Parathyroid adenoma (tissue), 2 donors: ENCODE results near the gene TCHP.
"Not testable (repeated sequence)": the region's sequence is repeated elsewhere in the genome, so short reads cannot be mapped to it uniquely, and the experiment has no call there.

Source experiments
- H2AFZ ChIP-seq: fragments of 300-600 bp; sonication (generic); one replicate; pipeline ENCODE4 v1.7.0; 2017; ENCODE audit warnings: antibody characterized with exemption, mild to moderate bottlenecking
- H3K27ac ChIP-seq: fragments of 300-600 bp; sonication (generic); one replicate; pipeline ENCODE4 v1.7.0; 2017
- H3K27me3 ChIP-seq: fragments of 300-600 bp; sonication (generic); one replicate; pipeline ENCODE4 v1.7.0; 2017; ENCODE audit warnings: low read length; ENCODE audit not compliant: control insufficient read depth, insufficient read depth
- H3K36me3 ChIP-seq: fragments of 300-600 bp; sonication (generic); one replicate; pipeline ENCODE4 v1.7.0; 2017; ENCODE audit warnings: low read length; ENCODE audit not compliant: control insufficient read depth, insufficient read depth
- H3K4me1 ChIP-seq: fragments of 300-600 bp; sonication (generic); one replicate; pipeline ENCODE4 v1.7.0; 2017; ENCODE audit warnings: control low read depth
- H3K4me2 ChIP-seq: fragments of 300-600 bp; sonication (generic); one replicate; pipeline ENCODE4 v1.7.0; 2017; ENCODE audit warnings: low read length
- H3K4me3 ChIP-seq: fragments of 300-600 bp; sonication (generic); one replicate; pipeline ENCODE4 v1.7.0; 2017; ENCODE audit warnings: low read depth, low read length
- H3K79me2 ChIP-seq: fragments of 300-600 bp; sonication (generic); one replicate; pipeline ENCODE4 v1.7.0; 2017; ENCODE audit warnings: control low read depth
- H3K9ac ChIP-seq: fragments of 300-600 bp; sonication (generic); one replicate; pipeline ENCODE4 v1.7.0; 2017; ENCODE audit warnings: mild to moderate bottlenecking
- H3K9me3 ChIP-seq: fragments of 300-600 bp; sonication (generic); one replicate; pipeline ENCODE4 v1.7.0; 2017; ENCODE audit warnings: low read length; ENCODE audit not compliant: control insufficient read depth
- CTCF ChIP-seq: fragments of 300-600 bp; sonication (generic); IDR thresholded peaks from one replicate; pipeline ENCODE4 v1.7.0; 2017; ENCODE audit warnings: antibody characterized with exemption, mild to moderate bottlenecking
- donor health status: primary hyperparathyroidism.

Gene TCHP

GRCh38 chr12:109926488-109927210, 26.6 kb downstream of the TCHP start:
- Histone ChIP-seq H3K9ac (no peak overlapping the region), H3K27ac (no peak overlapping the region), H3K4me1 (no peaks in the 10 kb centered on the region), H3K4me3 (no peak overlapping the region), H2AFZ (no peak overlapping the region), H3K4me2 (no peak overlapping the region), H3K79me2 (no peaks in the 10 kb centered on the region), H3K36me3 (no peaks in the 10 kb centered on the region), H3K27me3 (no peaks in the 10 kb centered on the region), H3K9me3 (no peaks in the 10 kb centered on the region)
- no peak for TF ChIP-seq CTCF

GRCh38 chr12:109927622-109928021, 27.5 kb downstream of the TCHP start:
- H3K4me2 ChIP-seq, result no peak overlapping the region
- peak; percentile 48 for TF ChIP-seq CTCF
- H3K4me1 ChIP-seq, result no peaks in the 10 kb centered on the region
- no peak overlapping the region for H2AFZ ChIP-seq
- H3K27ac ChIP-seq, result no peak overlapping the region
- H3K4me3 ChIP-seq, result no peak overlapping the region
- no peaks in the 10 kb centered on the region for H3K9me3 ChIP-seq
- H3K9ac ChIP-seq, result no peak overlapping the region
- H3K79me2 ChIP-seq, result no peaks in the 10 kb centered on the region
- no peaks in the 10 kb centered on the region for H3K36me3 ChIP-seq
- no peaks in the 10 kb centered on the region for H3K27me3 ChIP-seq

- H3K4me2 ChIP-seq, result no peak overlapping the region
- no peak overlapping the region for H3K9ac ChIP-seq
- no peaks in the 10 kb centered on the region for H3K27me3 ChIP-seq
- no peak for TF ChIP-seq CTCF
- H3K36me3 ChIP-seq, result no peaks in the 10 kb centered on the region
- no peaks in the 10 kb centered on the region for H3K4me1 ChIP-seq
- H3K27ac ChIP-seq, result no peak overlapping the region
- H3K4me3 ChIP-seq, result no peak overlapping the region
- no peak overlapping the region for H2AFZ ChIP-seq
- H3K79me2 ChIP-seq, result no peaks in the 10 kb centered on the region
- H3K9me3 ChIP-seq, result no peaks in the 10 kb centered on the region
Measured at GRCh38 chr12:109928058-109928656, 28.1 kb downstream of the TCHP start.

GRCh38 chr12:109929326-109929725, 29.3 kb downstream of the TCHP start:
- not testable (repeated sequence) for H3K4me1 ChIP-seq, H3K4me3 ChIP-seq, H3K36me3 ChIP-seq, H3K79me2 ChIP-seq, H2AFZ ChIP-seq, H3K4me2 ChIP-seq, H3K27me3 ChIP-seq, H3K9ac ChIP-seq, H3K9me3 ChIP-seq, H3K27ac ChIP-seq

- no peak overlapping the region for H3K27ac ChIP-seq
- no peak overlapping the region for H3K4me3 ChIP-seq
- H3K4me1 ChIP-seq, result no peaks in the 10 kb centered on the region
- no peak for TF ChIP-seq CTCF
- H3K9ac ChIP-seq, result no peak overlapping the region
- H3K4me2 ChIP-seq, result no peak overlapping the region
- no peaks in the 10 kb centered on the region for H3K79me2 ChIP-seq
- H2AFZ ChIP-seq, result no peak overlapping the region
- no peaks in the 10 kb centered on the region for H3K9me3 ChIP-seq
- no peaks in the 10 kb centered on the region for H3K27me3 ChIP-seq
- no peaks in the 10 kb centered on the region for H3K36me3 ChIP-seq
Measured at GRCh38 chr12:109930028-109930800, 30.1 kb downstream of the TCHP start.
